SK-N-SH (cell line): ENCODE results near the gene MARCHF7. TPM values are rescaled to one million over a fixed set of nuclear protein-coding genes. Genes with fewer than 3 reads are reported as not detected.

ENCODE experiments used
- CTCF ChIA-PET: fragments of 300-600, 350-600 bp; formaldehyde crosslinking; extraction: SDS; loops from one replicate; lab custom pipeline; 2021; lab: Yijun Ruan, JAX
- POLR2A ChIA-PET: fragments of 350-600 bp; sonication (Branson Sonifier 250); formaldehyde crosslinking; extraction: SDS; loops from one replicate; lab custom pipeline; 2020; ENCODE audit warnings: antibody characterized with exemption, inconsistent platforms; lab: Yijun Ruan, JAX
- DNase-seq: peaks from one replicate; pipeline ENCODE4 v3.0.0; 2012
- H2AFZ ChIP-seq: fragments of 200-600 bp; sonication (generic); 2 replicates; pipeline ENCODE4 v1.8.1; 2016; ENCODE audit warnings: antibody characterized with exemption, mild to moderate bottlenecking, low read depth
- H3F3A ChIP-seq: fragments of 200-600 bp; sonication (generic); replicated peaks from 2 replicates; pipeline ENCODE3; 2016; ENCODE audit warnings: antibody characterized with exemption, mild to moderate bottlenecking; ENCODE audit not compliant: insufficient read depth
- H3K27ac ChIP-seq, 2 experiments: fragments of 200-500 bp in 1 of 2; fragments of 200-600 bp in 1 of 2; sonication (Bioruptor generic) in 1 of 2; sonication (generic), shearing (Covaris generic) in 1 of 2; 2 replicates each; pipeline versions ENCODE4 v1.5.1 to v1.6.1; 2014 to 2016; ENCODE audit warnings: low read depth in 2 of 2, inconsistent platforms in 1 of 2, low read length in 1 of 2, mild to moderate bottlenecking in 1 of 2, mixed read lengths in 1 of 2
- H3K27me3 ChIP-seq: fragments of 200-600 bp; sonication (generic), shearing (Covaris generic); 2 replicates; pipeline ENCODE4 v1.6.1; 2016; ENCODE audit warnings: mixed run types; ENCODE audit not compliant: insufficient read depth
- H3K36me3 ChIP-seq, 2 experiments: fragments of 200-500 bp in 1 of 2; fragments of 200-600 bp in 1 of 2; sonication (Bioruptor generic) in 1 of 2; sonication (generic) in 1 of 2; replicated peaks in 1 of 2; 2 replicates each; pipeline versions ENCODE3 to v1.5.1; 2014 to 2016; ENCODE audit warnings: low read length in 1 of 2, mild to moderate bottlenecking in 1 of 2; ENCODE audit not compliant: insufficient read depth in 2 of 2, control insufficient read depth in 1 of 2
- H3K4me1 ChIP-seq, 2 experiments: fragments of 200-500 bp in 1 of 2; fragments of 200-600 bp in 1 of 2; sonication (Bioruptor generic) in 1 of 2; sonication (generic), shearing (Covaris generic) in 1 of 2; 2 replicates each; pipeline versions ENCODE4 v1.5.1 to v1.6.1; 2014 to 2016; ENCODE audit warnings: low read depth in 1 of 2, low read length in 1 of 2, mixed run types in 1 of 2; ENCODE audit not compliant: insufficient read depth in 2 of 2, control insufficient read depth in 1 of 2
- H3K4me2 ChIP-seq: fragments of 200-600 bp; sonication (generic), shearing (Covaris generic); 2 replicates; pipeline ENCODE4 v1.6.1; 2017; ENCODE audit warnings: mixed run types
- H3K4me3 ChIP-seq, 2 experiments: fragments of 200-500 bp in 1 of 2; fragments of 200-600 bp in 1 of 2; sonication (Bioruptor generic) in 1 of 2; sonication (generic), shearing (Covaris generic) in 1 of 2; 2 replicates each; pipeline versions ENCODE4 v1.5.1 to v1.8.1; 2014 to 2016; ENCODE audit warnings: low read depth in 2 of 2, inconsistent platforms in 1 of 2, low read length in 1 of 2, mild to moderate bottlenecking in 1 of 2, mixed read lengths in 1 of 2, moderate library complexity in 1 of 2
- H3K79me2 ChIP-seq: fragments of 200-600 bp; sonication (generic); 2 replicates; pipeline ENCODE4 v1.8.1; 2017; ENCODE audit warnings: mild to moderate bottlenecking; ENCODE audit not compliant: insufficient read depth
- H3K9ac ChIP-seq: fragments of 200-600 bp; sonication (generic); 2 replicates; pipeline ENCODE4 v1.6.1; 2017; ENCODE audit warnings: mixed run types
- H3K9me2 ChIP-seq: fragments of 200-600 bp; sonication (generic); 2 replicates; pipeline ENCODE4 v1.6.1; 2017; ENCODE audit warnings: mixed run types
- H3K9me3 ChIP-seq: fragments of 200-600 bp; sonication (generic); 2 replicates; pipeline ENCODE4 v1.6.1; 2017; ENCODE audit warnings: mixed run types, mild to moderate bottlenecking, moderate library complexity
- H4K20me1 ChIP-seq: fragments of 200-600 bp; sonication (generic); 2 replicates; pipeline ENCODE4 v1.6.1; 2017; ENCODE audit warnings: mild to moderate bottlenecking, mixed run types; ENCODE audit not compliant: insufficient read depth
- CHD2 ChIP-seq: fragments of 150-350 bp; IDR thresholded peaks from 2 replicates; pipeline ENCODE4 v1.6.1; 2018; ENCODE audit warnings: low read length; ENCODE audit not compliant: partially characterized antibody
- ELF1 ChIP-seq: IDR thresholded peaks from 2 replicates; pipeline ENCODE4 v1.4.0; 2012
- EZH2phosphoT487 ChIP-seq: fragments of 200-600 bp; sonication (generic); IDR thresholded peaks from 2 replicates; pipeline ENCODE4 v1.6.1; 2017; ENCODE audit warnings: low read depth, mixed run types, mild to moderate bottlenecking, antibody characterized with exemption, moderate library complexity, borderline replicate concordance
- FOSL2 ChIP-seq: IDR thresholded peaks from 2 replicates; pipeline ENCODE4 v1.4.0; 2012; ENCODE audit warnings: low read depth, mild to moderate bottlenecking, moderate library complexity, borderline replicate concordance
- FOXJ3 ChIP-seq: sonication (generic); formaldehyde crosslinking; IDR thresholded peaks from 2 replicates; pipeline ENCODE4 v1.5.1; 2020; ENCODE audit warnings: mild to moderate bottlenecking, missing genetic modification reagents
- GABPA ChIP-seq: IDR thresholded peaks from 2 replicates; pipeline ENCODE4 v1.4.0; 2012; ENCODE audit warnings: low read depth, mild to moderate bottlenecking
- JUND ChIP-seq: IDR thresholded peaks from 2 replicates; pipeline ENCODE4 v1.4.0; 2012
- MXI1 ChIP-seq: IDR thresholded peaks from 2 replicates; pipeline ENCODE4 v1.6.1; 2012; ENCODE audit warnings: mild to moderate bottlenecking, low read depth, low read length, improper control_type of control experiment
- NRF1 ChIP-seq: IDR thresholded peaks from 2 replicates; pipeline ENCODE4 v1.6.1; 2012; ENCODE audit warnings: low read depth, mild to moderate bottlenecking, low read length
- POLR2AphosphoS5 ChIP-seq: IDR thresholded peaks from 2 replicates; pipeline ENCODE4 v1.6.1; 2012; ENCODE audit warnings: low read depth, low read length
- RCOR1 ChIP-seq: fragments of 150-350 bp; IDR thresholded peaks from 2 replicates; pipeline ENCODE4 v1.6.1; 2017; ENCODE audit warnings: antibody characterized with exemption, low read length
- RFX5 ChIP-seq: IDR thresholded peaks from 2 replicates; pipeline ENCODE4 v1.6.1; 2012; ENCODE audit warnings: mild to moderate bottlenecking, improper control_type of control experiment, low read length
- RXRA ChIP-seq: IDR thresholded peaks from 2 replicates; pipeline ENCODE4 v1.4.0; 2012; ENCODE audit warnings: low read depth, mild to moderate bottlenecking, borderline replicate concordance
- SMC3 ChIP-seq: IDR thresholded peaks from 2 replicates; pipeline ENCODE4 v1.6.1; 2012; ENCODE audit warnings: low read depth, low read length, improper control_type of control experiment
- WGBS: methylation state at CpG from one replicate; pipeline ENCODE4 v1.1.6; 2017; ENCODE audit warnings: low lambda C conversion rate; 5-methylcytosine and 5-hydroxymethylcytosine counted together
- polyA plus RNA-seq, 3 experiments: library from polyadenylated mRNA; depleted of rRNA; stranded (reverse); fragments of >200 nt; gene quantifications; 2 replicates each; pipeline ENCODE4 v1.2.3, GENCODE V29; 2012
- TF ChIP-seq, protein P1 (sequence below): IDR thresholded peaks from 2 replicates; pipeline ENCODE4 v1.6.1; 2012; ENCODE audit warnings: mild to moderate bottlenecking, low read depth, low read length, moderate library complexity
- TF ChIP-seq, protein P2 (sequence below): IDR thresholded peaks from 2 replicates; pipeline ENCODE4; 2012
- TF ChIP-seq, protein P3 (sequence below): fragments of 150-350 bp; IDR thresholded peaks from 2 replicates; pipeline ENCODE4 v1.6.1; 2016; ENCODE audit warnings: mild to moderate bottlenecking, low read depth, low read length

Gene MARCHF7
- polyA plus RNA-seq, 1 of the 3 experiments (the other 2 are of a cell fraction): 20.3 TPM

DNA sequence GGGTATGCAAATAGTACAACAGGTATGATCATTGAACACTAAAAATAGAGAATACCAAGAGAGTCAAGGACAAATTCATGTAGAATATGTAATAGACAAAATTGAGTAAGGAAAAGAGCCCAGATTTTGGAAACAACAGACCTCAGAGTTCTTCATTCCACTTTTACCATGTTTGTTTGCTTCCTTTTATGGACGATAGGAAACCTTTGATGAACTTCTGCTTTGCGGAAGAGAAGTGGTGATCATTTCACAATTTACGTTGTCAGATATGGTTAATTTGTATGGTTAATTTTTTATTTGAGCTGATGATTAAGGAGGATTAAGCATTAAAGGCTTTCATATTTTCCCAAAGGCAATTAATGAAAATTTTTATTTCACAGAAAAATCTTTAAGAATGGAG lies 16.3 kb downstream of the MARCHF7 start (continued):
- TF ChIP-seq FOSL2 (no peak), CHD2 (no peak)
- TF ChIP-seq, protein P1, sequence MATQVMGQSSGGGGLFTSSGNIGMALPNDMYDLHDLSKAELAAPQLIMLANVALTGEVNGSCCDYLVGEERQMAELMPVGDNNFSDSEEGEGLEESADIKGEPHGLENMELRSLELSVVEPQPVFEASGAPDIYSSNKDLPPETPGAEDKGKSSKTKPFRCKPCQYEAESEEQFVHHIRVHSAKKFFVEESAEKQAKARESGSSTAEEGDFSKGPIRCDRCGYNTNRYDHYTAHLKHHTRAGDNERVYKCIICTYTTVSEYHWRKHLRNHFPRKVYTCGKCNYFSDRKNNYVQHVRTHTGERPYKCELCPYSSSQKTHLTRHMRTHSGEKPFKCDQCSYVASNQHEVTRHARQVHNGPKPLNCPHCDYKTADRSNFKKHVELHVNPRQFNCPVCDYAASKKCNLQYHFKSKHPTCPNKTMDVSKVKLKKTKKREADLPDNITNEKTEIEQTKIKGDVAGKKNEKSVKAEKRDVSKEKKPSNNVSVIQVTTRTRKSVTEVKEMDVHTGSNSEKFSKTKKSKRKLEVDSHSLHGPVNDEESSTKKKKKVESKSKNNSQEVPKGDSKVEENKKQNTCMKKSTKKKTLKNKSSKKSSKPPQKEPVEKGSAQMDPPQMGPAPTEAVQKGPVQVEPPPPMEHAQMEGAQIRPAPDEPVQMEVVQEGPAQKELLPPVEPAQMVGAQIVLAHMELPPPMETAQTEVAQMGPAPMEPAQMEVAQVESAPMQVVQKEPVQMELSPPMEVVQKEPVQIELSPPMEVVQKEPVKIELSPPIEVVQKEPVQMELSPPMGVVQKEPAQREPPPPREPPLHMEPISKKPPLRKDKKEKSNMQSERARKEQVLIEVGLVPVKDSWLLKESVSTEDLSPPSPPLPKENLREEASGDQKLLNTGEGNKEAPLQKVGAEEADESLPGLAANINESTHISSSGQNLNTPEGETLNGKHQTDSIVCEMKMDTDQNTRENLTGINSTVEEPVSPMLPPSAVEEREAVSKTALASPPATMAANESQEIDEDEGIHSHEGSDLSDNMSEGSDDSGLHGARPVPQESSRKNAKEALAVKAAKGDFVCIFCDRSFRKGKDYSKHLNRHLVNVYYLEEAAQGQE: no peak

DNA sequence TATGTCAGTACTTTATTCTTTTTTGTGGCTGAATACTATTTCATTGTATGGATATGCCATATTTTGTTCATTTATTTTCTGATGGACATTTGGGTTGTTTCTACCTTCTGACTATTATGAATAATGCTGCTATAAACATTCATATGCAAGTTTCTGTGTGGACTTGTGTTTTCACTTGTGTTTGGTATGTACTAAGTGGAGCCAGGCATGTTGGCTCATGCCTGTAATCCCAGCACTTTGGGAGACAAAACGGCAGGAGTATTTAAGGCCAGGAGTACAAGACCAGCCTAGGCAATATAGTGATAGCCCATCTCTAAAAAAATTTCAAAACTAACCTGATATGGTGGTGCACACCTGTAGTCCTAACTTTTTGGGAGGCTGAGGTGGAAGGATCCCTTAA lies 23.3 kb downstream of the MARCHF7 start:
- Histone ChIP-seq H3K79me2 (peaks cover 99% of the 10 kb centered on the region), H3K27me3 (no peaks in the 10 kb centered on the region), H3K9ac (no peak overlapping the region), H3K4me1 (no peaks in the 10 kb centered on the region), H4K20me1 (peaks cover 85% of the 10 kb centered on the region), H3K4me2 (no peak overlapping the region), H3K4me3 (no peak overlapping the region), H3K9me2 (no peaks in the 10 kb centered on the region), H3K9me3 (no peaks in the 10 kb centered on the region; the same call in 1 of the 2 replicates), H3F3A (peaks cover 12% of the 10 kb centered on the region), H3K36me3 (peaks cover 72 to 82% of the 10 kb centered on the region in 2 experiments), H3K27ac (no peak overlapping the region), H2AFZ (no peak overlapping the region)
- DNase-seq: no peak
- WGBS: 86% methylated on average over 1 of the region's 1 CpG
- ChIA-PET CTCF (no interaction called here), POLR2A (no interaction called here)
- TF ChIP-seq RCOR1 (no peak), SMC3 (no peak), MXI1 (no peak), EZH2phosphoT487 (no peak), RFX5 (no peak), RXRA (no peak), POLR2AphosphoS5 (no peak)
- TF ChIP-seq, protein P2, sequence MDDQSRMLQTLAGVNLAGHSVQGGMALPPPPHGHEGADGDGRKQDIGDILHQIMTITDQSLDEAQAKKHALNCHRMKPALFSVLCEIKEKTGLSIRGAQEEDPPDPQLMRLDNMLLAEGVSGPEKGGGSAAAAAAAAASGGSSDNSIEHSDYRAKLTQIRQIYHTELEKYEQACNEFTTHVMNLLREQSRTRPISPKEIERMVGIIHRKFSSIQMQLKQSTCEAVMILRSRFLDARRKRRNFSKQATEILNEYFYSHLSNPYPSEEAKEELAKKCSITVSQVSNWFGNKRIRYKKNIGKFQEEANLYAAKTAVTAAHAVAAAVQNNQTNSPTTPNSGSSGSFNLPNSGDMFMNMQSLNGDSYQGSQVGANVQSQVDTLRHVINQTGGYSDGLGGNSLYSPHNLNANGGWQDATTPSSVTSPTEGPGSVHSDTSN: no peak

DNA sequence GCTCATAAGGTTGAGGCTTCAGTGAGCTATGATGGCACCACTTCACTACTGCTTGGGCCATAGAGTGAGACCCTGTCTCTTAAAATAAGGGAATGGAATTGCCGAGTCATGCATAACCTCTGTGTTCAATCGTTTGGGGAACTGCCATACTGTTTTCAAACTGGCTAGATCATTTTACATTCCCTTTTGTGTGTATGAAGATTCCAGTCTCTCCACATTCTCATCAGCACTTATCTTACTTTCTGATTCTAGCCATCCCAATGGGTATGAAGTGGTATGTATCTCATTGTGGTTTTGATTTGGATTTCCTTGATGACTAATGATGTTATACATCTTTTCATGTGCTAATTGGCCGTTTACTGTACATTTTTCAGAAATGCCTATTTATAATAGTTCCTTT lies 23.7 kb downstream of the MARCHF7 start:
- no peaks in the 10 kb centered on the region; the same call in 1 of the 2 replicates for H3K9me3 ChIP-seq
- H3K36me3 ChIP-seq: peaks cover 68 to 79% of the 10 kb centered on the region in 2 experiments
- H3K9ac ChIP-seq: no peak overlapping the region
- no peak overlapping the region for H3K27ac ChIP-seq
- no peak overlapping the region for H3K4me2 ChIP-seq
- WGBS: 70% methylated on average over 2 of the region's 3 CpGs
- no peaks in the 10 kb centered on the region for H3K4me1 ChIP-seq
- no peak overlapping the region for H3K4me3 ChIP-seq
- H4K20me1 ChIP-seq: peaks cover 84% of the 10 kb centered on the region
- ChIA-PET POLR2A (no interaction called here), CTCF (no interaction called here)
- H3K79me2 ChIP-seq: peaks cover 99% of the 10 kb centered on the region
- peaks cover 12% of the 10 kb centered on the region for H3F3A ChIP-seq
- H3K27me3 ChIP-seq: no peaks in the 10 kb centered on the region
- no peak for DNase-seq
- no peak overlapping the region for H2AFZ ChIP-seq
- H3K9me2 ChIP-seq: no peaks in the 10 kb centered on the region
- TF ChIP-seq JUND (no peak), FOXJ3 (CRISPR knock-in tag) (no peak), NRF1 (no peak), EZH2phosphoT487 (no peak), ELF1 (no peak), GABPA (no peak), FOSL2 (no peak)
- TF ChIP-seq, protein P3, sequence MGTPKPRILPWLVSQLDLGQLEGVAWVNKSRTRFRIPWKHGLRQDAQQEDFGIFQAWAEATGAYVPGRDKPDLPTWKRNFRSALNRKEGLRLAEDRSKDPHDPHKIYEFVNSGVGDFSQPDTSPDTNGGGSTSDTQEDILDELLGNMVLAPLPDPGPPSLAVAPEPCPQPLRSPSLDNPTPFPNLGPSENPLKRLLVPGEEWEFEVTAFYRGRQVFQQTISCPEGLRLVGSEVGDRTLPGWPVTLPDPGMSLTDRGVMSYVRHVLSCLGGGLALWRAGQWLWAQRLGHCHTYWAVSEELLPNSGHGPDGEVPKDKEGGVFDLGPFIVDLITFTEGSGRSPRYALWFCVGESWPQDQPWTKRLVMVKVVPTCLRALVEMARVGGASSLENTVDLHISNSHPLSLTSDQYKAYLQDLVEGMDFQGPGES: no peak
- TF ChIP-seq, protein P1: no peak
